Measurements from ENCODE around the gene SPATA19. TPM values are rescaled to one million over a fixed set of nuclear protein-coding genes. Genes with fewer than 3 reads are reported as not detected.
"Not testable (repeated sequence)": the region's sequence is repeated elsewhere in the genome, so short reads cannot be mapped to it uniquely, and the experiment has no call there.

The SPATA19 gene
- polyA plus RNA-seq (2013, experiment 1 of 2; ENCODE audit: insufficient read length): not detected
- polyA plus RNA-seq (2013, experiment 2 of 2; ENCODE audit: insufficient read length): not detected

- DNase-seq: no peak
These were observed at the start of gene SPATA19 for GRCh38 chr11:133845413-133845812. Gene SPATA19 (minus strand): TSS chr11:133845513. CDS start chr11:133845446, 67 bp downstream.

- no peak for DNase-seq
These were observed 49.8 kb upstream of the SPATA19 start for GRCh38 chr11:133895061-133895479.

- no peak for DNase-seq
These were observed 48.1 kb upstream of the SPATA19 start for GRCh38 chr11:133893381-133893780.

- DNase-seq: no peak
These were observed 47.5 kb upstream of the SPATA19 start for GRCh38 chr11:133892584-133893380.

- DNase-seq: no peak
These were observed 46.8 kb upstream of the SPATA19 start for GRCh38 chr11:133892126-133892525.

GRCh38 chr11:133889893-133890292 is 44.6 kb upstream of the SPATA19 start:
- no peak for DNase-seq

GRCh38 chr11:133889188-133889587 is 43.9 kb upstream of the SPATA19 start:
- no peak for DNase-seq

- no peak for DNase-seq
These were observed 42.5 kb upstream of the SPATA19 start for GRCh38 chr11:133887692-133888332.

- DNase-seq: no peak
These were observed 40.7 kb upstream of the SPATA19 start for GRCh38 chr11:133886029-133886428.

- no peak for DNase-seq
These were observed 26.8 kb upstream of the SPATA19 start for GRCh38 chr11:133872160-133872559.

- no peak for DNase-seq
These were observed 22.1 kb upstream of the SPATA19 start for GRCh38 chr11:133867456-133867855.

GRCh38 chr11:133865466-133865865 is 20.2 kb upstream of the SPATA19 start:
- no peak for DNase-seq

GRCh38 chr11:133864756-133865155 is 19.4 kb upstream of the SPATA19 start:
- no peak for DNase-seq

GRCh38 chr11:133860151-133860550 is 14.8 kb upstream of the SPATA19 start:
- no peak for DNase-seq

GRCh38 chr11:133854330-133854960 is 9.1 kb upstream of the SPATA19 start:
- not testable (repeated sequence) for DNase-seq

- DNase-seq: no peak
These were observed 1.1 kb downstream of the SPATA19 start for GRCh38 chr11:133844217-133844616.

GRCh38 chr11:133843454-133843987 is 1.8 kb downstream of the SPATA19 start:
- no peak for DNase-seq

GRCh38 chr11:133842730-133843129 is 2.6 kb downstream of the SPATA19 start:
- no peak for DNase-seq

- no peak for DNase-seq
These were observed 3.3 kb downstream of the SPATA19 start for GRCh38 chr11:133842053-133842452.

GRCh38 chr11:133841279-133842043 is 3.9 kb downstream of the SPATA19 start:
- DNase-seq: no peak

GRCh38 chr11:133840479-133840941 is 4.8 kb downstream of the SPATA19 start:
- DNase-seq: no peak

Data from fibroblast of skin of back (primary cell).